Mucosa of gallbladder (tissue), 1 donor: ENCODE data around the gene YPEL3. TPM values are rescaled to one million over a fixed set of nuclear protein-coding genes. Genes with fewer than 3 reads are reported as not detected.
A peak's percentile ranks its signal among the peaks of the same experiment; 100 is the strongest.

Experiments
- DNase-seq: peaks from one replicate; pipeline ENCODE4 v3.0.0-alpha.2; 2020; ENCODE audit warnings: low spot score
- total RNA-seq: library from RNA; stranded (reverse); gene quantifications from one replicate; pipeline ENCODE4 v1.2.1, GENCODE V29; 2021
- donor health status: DM: no; HTN: no; CAD: no.

YPEL3 gene
- total RNA-seq, 1 donor from 2014 or later = 81.7 TPM

- no peak for DNase-seq
These were observed 26.2 kb downstream of the YPEL3 start for GRCh38 chr16:30069611-30070462.

- no peak for DNase-seq
These were observed 27.0 kb downstream of the YPEL3 start for GRCh38 chr16:30068750-30069610.

GRCh38 chr16:30068333-30068732 is 27.7 kb downstream of the YPEL3 start:
- no peak for DNase-seq

GRCh38 chr16:30067584-30067916 is 28.5 kb downstream of the YPEL3 start:
- no peak for DNase-seq

GRCh38 chr16:30066761-30067583 is 29.0 kb downstream of the YPEL3 start:
- no peak for DNase-seq

GRCh38 chr16:30065943-30066760 is 29.9 kb downstream of the YPEL3 start:
- DNase-seq = no peak

GRCh38 chr16:30065102-30065942 is 30.7 kb downstream of the YPEL3 start, which contains the start of gene ALDOA:
ALDOA (plus strand) TSS chr16:30065760; CDS start chr16:30066898, 1,138 bp downstream.
- peak; percentile 98 for DNase-seq

- DNase-seq = no peak
These were observed 31.3 kb downstream of the YPEL3 start for GRCh38 chr16:30064729-30065101.

GRCh38 chr16:30063893-30064728 is 31.9 kb downstream of the YPEL3 start:
- peak; percentile 74 for DNase-seq

- no peak for DNase-seq
These were observed 32.6 kb downstream of the YPEL3 start for GRCh38 chr16:30063278-30063892.

- DNase-seq = no peak
These were observed 35.0 kb downstream of the YPEL3 start for GRCh38 chr16:30060836-30061554.

- DNase-seq = no peak
These were observed 35.7 kb downstream of the YPEL3 start for GRCh38 chr16:30060346-30060745.

- peak; percentile 41 for DNase-seq
These were observed 41.0 kb downstream of the YPEL3 start for GRCh38 chr16:30054959-30055553.

GRCh38 chr16:30054451-30054850 is 41.6 kb downstream of the YPEL3 start:
- no peak for DNase-seq

- no peak for DNase-seq
These were observed 42.5 kb downstream of the YPEL3 start for GRCh38 chr16:30053376-30054015.

GRCh38 chr16:30052671-30053372 is 43.2 kb downstream of the YPEL3 start:
- DNase-seq = peak; percentile 94
